ENCODE measurements around the gene RIPPLY2.

- TF ChIP-seq CTCF (conservative IDR thresholded peaks at IDR 0.05): no peak
- TF ChIP-seq ZFX (IDR thresholded peaks at IDR 0.05): no peak
Measured at GRCh38 chr6:83879746-83880145, 26.6 kb downstream of the RIPPLY2 start.

Data from C4-2B (cell line).